Measurements from ENCODE around the gene ATP6V1G3. TPM values are rescaled to one million over a fixed set of nuclear protein-coding genes. Genes with fewer than 3 reads are reported as not detected.

The ATP6V1G3 gene
- total RNA-seq, 2 experiments from 2014 or later, result 0.66 TPM; not detected in 1

- Histone ChIP-seq H3K9me2 (ENCODE audit: insufficient read depth, low read length) (no peaks in the 10 kb centered on the region), H3K36me3 (ENCODE audit: insufficient read depth, low read length) (no peaks in the 10 kb centered on the region), H3K4me3 (ENCODE audit: low read depth, low read length, poor library complexity, severe bottlenecking) (no peak overlapping the region), H3K4me1 (ENCODE audit: insufficient read depth, low read length, poor library complexity, severe bottlenecking) (peaks cover 9% of the 10 kb centered on the region), H3K9me3 (ENCODE audit: low read length) (peaks cover 5% of the 10 kb centered on the region; the same call in 1 of the 2 replicates), H3K4me2 (ENCODE audit: low read length) (no peak overlapping the region), H3K27ac (ENCODE audit: low read depth, low read length, poor library complexity, severe bottlenecking) (no peak overlapping the region), H4K20me1 (ENCODE audit: insufficient read depth, low read length) (no peaks in the 10 kb centered on the region), H2AFZ (ENCODE audit: low read length) (no peak overlapping the region), H3K79me2 (ENCODE audit: insufficient read depth, low read depth, low read length) (no peaks in the 10 kb centered on the region)
- TF ChIP-seq EZH2phosphoT487 (IDR thresholded peaks at IDR 0.05; ENCODE audit: borderline replicate concordance, low read depth, low read length), result no peak
- TF ChIP-seq CTCF (conservative IDR thresholded peaks at IDR 0.05; ENCODE audit: low read length), result no peak
- CTCF ChIA-PET (ENCODE audit: unreplicated experiment), result no interaction called here
- intact Hi-C loops (cut with micrococcal nuclease; ENCODE audit: unreplicated experiment), result no loop called here
- POLR2A ChIA-PET, result interaction anchor here (0.7 to 1.6 kb wide), 7 partner anchors 8 to 460 kb away, joined by 3 to 8 read pairs (median 4); no protein-coding TSS in a partner anchor
- no peak for DNase-seq (ENCODE audit: low spot score)
- no TSS peak for BruUV-seq (replicated peaks)
Measured at GRCh38 chr1:198496216-198497143, 44.0 kb downstream of the ATP6V1G3 start.

GRCh38 chr1:198495631-198496030, 44.8 kb downstream of the ATP6V1G3 start:
- BruUV-seq (replicated peaks), result no TSS peak
- POLR2A ChIA-PET, result interaction anchor here (0.6 to 1.6 kb wide), 5 partner anchors 9 to 551 kb away, joined by 3 to 8 read pairs (median 4); no protein-coding TSS in a partner anchor

More at GRCh38 chr1:198495631-198496030, 44.8 kb downstream of the ATP6V1G3 start:
- CTCF ChIA-PET (ENCODE audit: unreplicated experiment), result no interaction called here
- H3K9me2 ChIP-seq (ENCODE audit: insufficient read depth, low read length), result no peaks in the 10 kb centered on the region
- H3K4me3 ChIP-seq (ENCODE audit: low read depth, low read length, poor library complexity, severe bottlenecking), result no peak overlapping the region
- no peak for TF ChIP-seq CTCF (conservative IDR thresholded peaks at IDR 0.05; ENCODE audit: low read length)
- no peak for TF ChIP-seq EZH2phosphoT487 (IDR thresholded peaks at IDR 0.05; ENCODE audit: borderline replicate concordance, low read depth, low read length)
- peaks cover 4% of the 10 kb centered on the region; the same call in 1 of the 2 replicates for H3K9me3 ChIP-seq (ENCODE audit: low read length)
- H3K4me2 ChIP-seq (ENCODE audit: low read length), result no peak overlapping the region
- intact Hi-C loops (cut with micrococcal nuclease; ENCODE audit: unreplicated experiment), result no loop called here
- H3K79me2 ChIP-seq (ENCODE audit: insufficient read depth, low read depth, low read length), result no peaks in the 10 kb centered on the region
- no peak overlapping the region for H3K27ac ChIP-seq (ENCODE audit: low read depth, low read length, poor library complexity, severe bottlenecking)
- H3K36me3 ChIP-seq (ENCODE audit: insufficient read depth, low read length), result no peaks in the 10 kb centered on the region
- no peak for DNase-seq (ENCODE audit: low spot score)
- no peaks in the 10 kb centered on the region for H4K20me1 ChIP-seq (ENCODE audit: insufficient read depth, low read length)
- H2AFZ ChIP-seq (ENCODE audit: low read length), result no peak overlapping the region
- H3K4me1 ChIP-seq (ENCODE audit: insufficient read depth, low read length, poor library complexity, severe bottlenecking), result peaks cover 9% of the 10 kb centered on the region
